Neuronal stem cell (in vitro differentiated cells): ENCODE data around the gene TUB.

Experiments used
- DNase-seq: peaks from one replicate; pipeline ENCODE4 v3.0.0-alpha.2; 2013; ENCODE audit warnings: low spot score
- H2AFZ ChIP-seq: one replicate; pipeline ENCODE4 v1.6.1; 2013; ENCODE audit warnings: mild to moderate bottlenecking, low read length, inconsistent platforms
- H2AK5ac ChIP-seq: 2 replicates; pipeline ENCODE4 v1.6.1; 2013; ENCODE audit warnings: low read depth, mild to moderate bottlenecking, inconsistent platforms, low read length, moderate library complexity, mixed read lengths
- H2BK120ac ChIP-seq: 2 replicates; pipeline ENCODE4 v1.6.1; 2013; ENCODE audit warnings: low read depth, mild to moderate bottlenecking, inconsistent platforms, low read length, moderate library complexity, mixed read lengths
- H2BK12ac ChIP-seq: one replicate; pipeline ENCODE4 v1.6.1; 2013; ENCODE audit warnings: low read length, inconsistent platforms
- H2BK15ac ChIP-seq: 2 replicates; pipeline ENCODE4 v1.6.1; 2013; ENCODE audit warnings: mild to moderate bottlenecking, low read length, inconsistent platforms, mixed read lengths
- H2BK5ac ChIP-seq: one replicate; pipeline ENCODE4 v1.6.1; 2013; ENCODE audit warnings: inconsistent platforms, mild to moderate bottlenecking, low read length, moderate library complexity
- H3K14ac ChIP-seq: one replicate; pipeline ENCODE4 v1.6.1; 2013; ENCODE audit warnings: low read length, inconsistent platforms
- H3K18ac ChIP-seq: 2 replicates; pipeline ENCODE4 v1.6.1; 2013; ENCODE audit warnings: low read length, inconsistent platforms
- H3K23ac ChIP-seq: 2 replicates; pipeline ENCODE4 v1.6.1; 2013; ENCODE audit warnings: low read depth, mild to moderate bottlenecking, mixed read lengths, low read length, inconsistent platforms; ENCODE audit not compliant: poor library complexity
- H3K27ac ChIP-seq: replicated peaks from 3 replicates; pipeline ENCODE4 v1.5.1; 2013; ENCODE audit warnings: low read length, inconsistent platforms
- H3K27me3 ChIP-seq, 3 experiments: 2 replicates each; pipeline ENCODE4 v1.6.1; 2013; ENCODE audit warnings: low read length in 3 of 3, mild to moderate bottlenecking in 2 of 3, inconsistent platforms in 1 of 3, low read depth in 1 of 3, mixed read lengths in 1 of 3, moderate library complexity in 1 of 3; ENCODE audit not compliant: control insufficient read depth in 3 of 3, insufficient read depth in 3 of 3
- H3K36me3 ChIP-seq, 2 donors: replicated peaks in 1 of 2; 2 replicates each; pipeline ENCODE4 v1.6.1; 2013; ENCODE audit warnings: low read length in 2 of 2; ENCODE audit not compliant: control insufficient read depth in 2 of 2, insufficient read depth in 2 of 2
- H3K4ac ChIP-seq: 2 replicates; pipeline ENCODE4 v1.6.1; 2013; ENCODE audit warnings: inconsistent platforms, mild to moderate bottlenecking, low read length, moderate library complexity
- H3K4me1 ChIP-seq, 2 donors: 1 replicate in 1 of 2; 2 replicates in 1 of 2; pipeline ENCODE4 v1.6.1; 2013; ENCODE audit warnings: low read length in 2 of 2, low read depth in 1 of 2; ENCODE audit not compliant: control insufficient read depth in 2 of 2, insufficient read depth in 1 of 2
- H3K4me2 ChIP-seq: one replicate; pipeline ENCODE4 v1.6.1; 2013; ENCODE audit warnings: mild to moderate bottlenecking, low read length, inconsistent platforms; ENCODE audit not compliant: insufficient read depth, poor library complexity, severe bottlenecking
- H3K4me3 ChIP-seq, 2 donors: 2 replicates each; pipeline ENCODE4 v1.5.1; 2013; ENCODE audit warnings: low read length in 2 of 2, mild to moderate bottlenecking in 2 of 2, inconsistent platforms in 1 of 2, moderate library complexity in 1 of 2
- H3K79me1 ChIP-seq: one replicate; pipeline ENCODE4 v1.6.1; 2013; ENCODE audit warnings: low read depth, mild to moderate bottlenecking, inconsistent platforms, low read length, moderate library complexity
- H3K9ac ChIP-seq: one replicate; pipeline ENCODE4 v1.6.1; 2013; ENCODE audit warnings: mild to moderate bottlenecking, low read depth, low read length, inconsistent platforms; ENCODE audit not compliant: poor library complexity
- H3K9me3 ChIP-seq, 2 donors: replicated peaks in 1 of 2; 2 replicates each; pipeline versions ENCODE3 to v1.6.1; 2013; ENCODE audit warnings: low read length in 2 of 2, mild to moderate bottlenecking in 2 of 2, inconsistent platforms in 1 of 2, low read depth in 1 of 2, mixed read lengths in 1 of 2, moderate library complexity in 1 of 2; ENCODE audit not compliant: control insufficient read depth in 2 of 2, insufficient read depth in 1 of 2
- H4K8ac ChIP-seq: one replicate; pipeline ENCODE4 v1.6.1; 2013; ENCODE audit warnings: low read depth, mild to moderate bottlenecking, inconsistent platforms, low read length, moderate library complexity
- H4K91ac ChIP-seq: one replicate; pipeline ENCODE4 v1.6.1; 2013; ENCODE audit warnings: low read length, low read depth, mild to moderate bottlenecking, inconsistent platforms; ENCODE audit not compliant: poor library complexity
- WGBS, 2 donors: extraction: QIAGEN DNeasy Blood & Tissue Kit; methylation state at CpG; one replicate each; pipeline ENCODE4 v1.1.7; 2013; ENCODE audit warnings: missing lambda C conversion rate in 2 of 2, mixed read lengths in 1 of 2; ENCODE audit not compliant: insufficient read length in 2 of 2, insufficient replicate concordance in 1 of 2; ENCODE audit errors: extremely low coverage in 2 of 2; 5-methylcytosine and 5-hydroxymethylcytosine counted together

Gene TUB

DNA sequence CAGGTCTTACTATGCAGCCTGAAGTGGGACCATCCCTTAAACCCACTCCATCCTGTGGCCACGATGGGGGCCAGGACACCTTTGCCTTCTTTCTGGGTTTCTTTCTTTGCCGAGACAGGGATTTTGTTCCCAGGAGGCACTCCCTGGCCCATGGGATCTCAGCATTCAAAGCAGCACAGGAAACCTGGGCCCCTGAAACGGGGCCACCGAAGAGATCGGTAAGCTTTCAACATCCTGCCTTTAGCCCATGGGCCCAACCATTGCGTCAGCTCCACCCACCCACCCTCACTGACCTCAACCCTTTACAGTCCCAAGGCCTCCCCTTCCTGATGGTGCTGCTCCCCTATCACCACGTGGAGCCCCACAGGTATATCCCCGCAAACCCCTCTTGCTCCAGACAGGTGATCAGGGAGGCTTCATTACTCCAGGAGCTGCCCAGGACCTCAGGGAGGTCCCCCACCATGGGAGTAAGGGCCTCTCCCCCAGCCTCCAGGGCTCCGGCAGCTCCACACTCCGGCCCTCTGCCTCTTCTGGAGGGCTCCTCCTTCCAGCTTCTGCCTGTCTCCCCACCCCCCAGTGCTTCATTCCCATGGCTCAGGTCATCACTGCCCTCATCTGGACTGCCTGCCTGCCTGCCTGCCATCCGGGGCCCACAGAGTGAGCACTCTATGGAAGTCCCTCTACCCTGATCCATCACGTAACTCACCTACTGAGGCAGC lies 42.0 kb upstream of the TUB start:
- H2BK5ac ChIP-seq, result no peak overlapping the region
- H3K14ac ChIP-seq, result no peak overlapping the region
- no peak for DNase-seq
- H3K4me3 ChIP-seq, result no peak overlapping the region
- no peak overlapping the region for H4K91ac ChIP-seq
- H3K27me3 ChIP-seq, result peaks cover 0 to 13% (median 0%) of the 10 kb centered on the region in 3 experiments
- peaks cover 10 to 15% of the 10 kb centered on the region in 2 donors for H3K4me1 ChIP-seq
- no peak overlapping the region for H4K8ac ChIP-seq
- peak overlapping the region; percentile 67 for H3K18ac ChIP-seq
- H3K9ac ChIP-seq, result no peak overlapping the region
- H2BK15ac ChIP-seq, result no peak overlapping the region
- no peak overlapping the region for H2AK5ac ChIP-seq
- WGBS, 2 donors, result no CpG with 5 or more reads among the region's 12 CpGs
- H2BK120ac ChIP-seq, result no peak overlapping the region
- no peak overlapping the region for H3K4me2 ChIP-seq
- H3K9me3 ChIP-seq, result no peaks in the 10 kb centered on the region
- no peak overlapping the region for H2BK12ac ChIP-seq
- H3K36me3 ChIP-seq, result no peaks in the 10 kb centered on the region
- H3K27ac ChIP-seq, result no peak overlapping the region
- H3K4ac ChIP-seq, result no peak overlapping the region
- H3K79me1 ChIP-seq, result peaks cover 3% of the 10 kb centered on the region
- H2AFZ ChIP-seq, result no peak overlapping the region
- no peak overlapping the region for H3K23ac ChIP-seq

DNA sequence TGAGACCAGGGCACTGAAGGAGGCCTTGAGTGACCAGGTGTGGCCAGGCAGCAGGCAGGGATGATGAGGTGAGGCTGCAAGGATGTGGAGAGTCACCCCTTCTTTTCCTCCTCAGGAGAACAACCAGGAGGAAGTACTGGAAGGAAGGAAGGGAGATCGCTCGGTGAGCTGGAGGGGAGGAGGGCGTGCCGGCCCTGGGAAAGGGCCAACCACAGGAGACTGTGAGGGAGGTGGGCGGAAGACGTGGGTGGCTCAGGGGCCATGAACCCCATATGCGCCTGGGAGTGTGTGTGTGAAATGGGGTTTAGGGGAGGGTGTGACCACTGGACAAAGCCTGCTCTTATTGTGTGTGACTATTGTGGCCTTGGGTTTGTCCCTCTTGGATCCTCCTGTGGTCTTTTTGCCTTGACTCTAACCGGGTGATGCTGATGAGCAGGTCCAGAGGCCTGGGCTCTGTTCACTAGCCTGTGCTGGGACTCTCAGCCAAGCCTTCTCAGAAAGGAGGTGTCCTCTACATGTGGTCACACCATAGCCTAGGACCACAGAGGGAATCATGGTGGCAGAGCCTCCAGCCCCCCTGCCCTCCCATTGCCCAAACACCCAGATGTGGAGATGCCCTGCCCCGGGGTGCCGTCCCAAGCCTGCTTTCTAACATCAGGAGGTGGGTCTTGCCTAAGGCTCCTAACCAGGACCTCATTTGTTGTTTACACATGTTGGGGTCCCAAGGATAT lies 41.3 kb upstream of the TUB start:
- H3K9me3 ChIP-seq, result no peaks in the 10 kb centered on the region
- no peak overlapping the region for H2BK15ac ChIP-seq
- H3K27ac ChIP-seq, result no peak overlapping the region
- peak overlapping the region; percentile 67 for H3K18ac ChIP-seq
- no peaks in the 10 kb centered on the region for H3K36me3 ChIP-seq
- H3K9ac ChIP-seq, result no peak overlapping the region
- no peak overlapping the region for H3K4me2 ChIP-seq
- no peak overlapping the region for H2BK12ac ChIP-seq
- H4K91ac ChIP-seq, result no peak overlapping the region
- H3K79me1 ChIP-seq, result peaks cover 3% of the 10 kb centered on the region
- no peak overlapping the region for H3K23ac ChIP-seq
- peak overlapping the region in 1 of 2 donors; percentile 22 for H3K4me3 ChIP-seq
- no CpG with 5 or more reads among the region's 10 CpGs for WGBS, 2 donors
- H3K4me1 ChIP-seq, result peaks cover 10 to 15% of the 10 kb centered on the region in 2 donors
- H3K14ac ChIP-seq, result no peak overlapping the region
- no peak overlapping the region for H2BK5ac ChIP-seq
- no peak overlapping the region for H2AK5ac ChIP-seq
- H4K8ac ChIP-seq, result no peak overlapping the region
- no peak overlapping the region for H3K4ac ChIP-seq
- no peak overlapping the region for H2AFZ ChIP-seq
- no peak overlapping the region for H2BK120ac ChIP-seq
- no peak for DNase-seq
- peaks cover 0 to 13% (median 0%) of the 10 kb centered on the region in 3 experiments for H3K27me3 ChIP-seq

DNA sequence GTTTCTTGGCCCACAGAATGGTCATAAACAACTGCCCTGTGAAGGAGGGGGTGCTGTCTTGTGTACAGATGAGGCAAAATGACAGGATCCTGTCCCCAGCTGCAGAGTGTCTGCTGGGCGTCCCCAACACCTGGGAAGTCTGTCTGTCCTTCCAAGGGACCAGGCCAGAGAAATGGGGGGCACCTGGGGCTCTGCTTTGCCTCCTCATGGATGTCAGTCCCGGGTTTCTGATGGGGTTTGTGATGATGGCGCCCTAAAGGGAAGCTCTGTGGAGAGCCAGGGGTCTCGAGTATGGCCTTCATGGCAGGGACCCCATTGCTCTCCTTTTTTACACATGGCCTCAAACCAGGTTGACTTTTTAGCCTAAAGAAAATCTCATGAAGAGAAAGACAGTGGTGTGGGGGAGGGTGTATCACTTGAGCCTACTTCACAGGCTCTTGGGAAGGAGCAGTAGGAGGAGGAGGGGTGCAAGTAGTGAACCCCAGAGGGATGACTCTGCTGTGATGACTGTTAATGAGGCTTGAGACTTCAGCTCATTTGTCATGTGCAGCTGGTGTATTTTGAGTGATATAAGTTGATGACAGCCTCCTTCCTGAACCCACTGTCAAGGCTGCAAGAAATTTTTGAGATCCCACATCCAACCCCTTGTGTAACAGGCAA lies 40.6 kb upstream of the TUB start:
- Histone ChIP-seq H3K27ac (no peak overlapping the region), H3K23ac (no peak overlapping the region), H3K9me3 (no peaks in the 10 kb centered on the region), H3K18ac (no peak overlapping the region), H3K4me3 (no peak overlapping the region), H3K79me1 (peaks cover 3% of the 10 kb centered on the region), H3K9ac (no peak overlapping the region), H3K4ac (no peak overlapping the region), H3K4me2 (no peak overlapping the region), H2AFZ (no peak overlapping the region), H3K27me3 (peaks cover 0 to 18% (median 0%) of the 10 kb centered on the region in 3 experiments), H3K36me3 (no peaks in the 10 kb centered on the region), H2BK15ac (no peak overlapping the region), H4K8ac (no peak overlapping the region), H2BK120ac (no peak overlapping the region), H2BK5ac (no peak overlapping the region), H3K14ac (no peak overlapping the region), H2BK12ac (no peak overlapping the region), H4K91ac (no peak overlapping the region), H2AK5ac (no peak overlapping the region), H3K4me1 (peaks cover 10 to 15% of the 10 kb centered on the region in 2 donors)
- DNase-seq, result no peak
- WGBS, 2 donors, result no CpG with 5 or more reads among the region's 4 CpGs

DNA sequence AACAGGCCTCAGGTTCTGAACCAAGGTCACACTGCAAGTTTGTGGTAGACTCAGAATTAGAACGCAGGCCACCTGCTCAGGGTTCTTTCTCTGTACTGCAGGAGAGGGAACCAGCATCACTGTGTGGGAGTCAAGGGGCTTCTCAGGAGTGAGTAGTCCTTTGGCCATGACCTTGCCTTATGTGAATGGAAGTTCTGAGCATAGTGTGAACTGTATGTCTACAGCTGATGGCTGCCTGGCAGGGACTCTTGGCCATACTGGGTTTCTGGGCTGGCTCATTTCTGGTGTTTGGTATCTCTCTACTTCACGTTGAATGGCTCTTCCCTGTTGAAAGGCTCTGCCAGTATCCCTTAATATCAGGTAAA lies 40.1 kb upstream of the TUB start:
- Histone ChIP-seq H3K4me3 (no peak overlapping the region), H3K27ac (no peak overlapping the region), H3K14ac (no peak overlapping the region), H2BK12ac (no peak overlapping the region), H2BK5ac (no peak overlapping the region), H3K18ac (no peak overlapping the region), H3K27me3 (peaks cover 0 to 19% (median 0%) of the 10 kb centered on the region in 3 experiments), H3K4me2 (no peak overlapping the region), H3K4ac (no peak overlapping the region), H3K9me3 (no peaks in the 10 kb centered on the region), H3K4me1 (peaks cover 7 to 15% of the 10 kb centered on the region in 2 donors), H2BK120ac (no peak overlapping the region), H3K36me3 (no peaks in the 10 kb centered on the region), H3K23ac (no peak overlapping the region), H3K79me1 (no peaks in the 10 kb centered on the region), H2AK5ac (no peak overlapping the region), H4K91ac (no peak overlapping the region), H2AFZ (no peak overlapping the region), H3K9ac (no peak overlapping the region), H4K8ac (no peak overlapping the region), H2BK15ac (no peak overlapping the region)
- no peak for DNase-seq
- no CpG with 5 or more reads among the region's 2 CpGs for WGBS, 2 donors
